ENCODE data around the gene EBNA1BP2. TPM values are rescaled to one million over a fixed set of nuclear protein-coding genes. Genes with fewer than 3 reads are reported as not detected.
"Not testable (repeated sequence)": the region's sequence is repeated elsewhere in the genome, so short reads cannot be mapped to it uniquely, and the experiment has no call there.

EBNA1BP2 gene
- 134 and 135 TPM in 2 replicates for total RNA-seq

GRCh38 chr1:43171876-43172526 is at the start of gene EBNA1BP2, which contains the start of gene CFAP57:
Gene EBNA1BP2 (minus strand): TSS chr1:43172290. CDS start chr1:43172118, 172 bp downstream.
Gene CFAP57 (plus strand): TSS chr1:43172330. CDS start chr1:43172754, 424 bp downstream.
- peak within 1 kb of the TSS; percentile 97 for H3K27ac Mint-ChIP-seq
- intact Hi-C loops (cut with micrococcal nuclease) = loop anchor here (1.0 to 5.0 kb wide), 4 partner anchors 195 to 860 kb away; partner anchors contain the start of genes ELOVL1, MED8, SLC6A9 and SZT2
- DNase-seq = peak; percentile 98
- H3K4me3 Mint-ChIP-seq = peak within 1 kb of the TSS; percentile 97
- peaks cover 47% of the 10 kb centered on the region for H3K36me3 Mint-ChIP-seq (ENCODE audit: low read depth)
- H3K27me3 Mint-ChIP-seq = peaks cover 22% of the 10 kb centered on the region
- peaks cover 26% of the 10 kb centered on the region for H3K4me1 Mint-ChIP-seq
- no peaks in the 10 kb centered on the region for H3K9me3 Mint-ChIP-seq

- Mint-ChIP-seq H3K9me3 (no peaks in the 10 kb centered on the region), H3K36me3 (ENCODE audit: low read depth) (no peaks in the 10 kb centered on the region), H3K4me3 (no peak overlapping the region), H3K27ac (no peak overlapping the region), H3K4me1 (peaks cover 1% of the 10 kb centered on the region), H3K27me3 (peaks cover 4% of the 10 kb centered on the region)
- intact Hi-C loops (cut with micrococcal nuclease) = no loop called here
- DNase-seq = no peak
Observed at GRCh38 chr1:43221797-43222196, 49.7 kb upstream of the EBNA1BP2 start.

GRCh38 chr1:43220905-43221778 is 49.1 kb upstream of the EBNA1BP2 start:
- H3K27me3 Mint-ChIP-seq = peaks cover 5% of the 10 kb centered on the region
- DNase-seq = no peak
- H3K4me3 Mint-ChIP-seq = no peak overlapping the region
- intact Hi-C loops (cut with micrococcal nuclease) = no loop called here
- no peaks in the 10 kb centered on the region for H3K9me3 Mint-ChIP-seq
- H3K27ac Mint-ChIP-seq = no peak overlapping the region
- no peaks in the 10 kb centered on the region for H3K36me3 Mint-ChIP-seq (ENCODE audit: low read depth)
- peaks cover 1% of the 10 kb centered on the region for H3K4me1 Mint-ChIP-seq

GRCh38 chr1:43217747-43218146 is 45.7 kb upstream of the EBNA1BP2 start:
- H3K4me3 Mint-ChIP-seq = no peak overlapping the region
- H3K9me3 Mint-ChIP-seq = no peaks in the 10 kb centered on the region
- H3K4me1 Mint-ChIP-seq = peaks cover 1% of the 10 kb centered on the region
- intact Hi-C loops (cut with micrococcal nuclease) = no loop called here
- peaks cover 18% of the 10 kb centered on the region for H3K27me3 Mint-ChIP-seq
- H3K27ac Mint-ChIP-seq = no peak overlapping the region
- DNase-seq = no peak
- no peaks in the 10 kb centered on the region for H3K36me3 Mint-ChIP-seq (ENCODE audit: low read depth)

GRCh38 chr1:43214501-43215444 is 42.7 kb upstream of the EBNA1BP2 start:
- Mint-ChIP-seq H3K36me3 (ENCODE audit: low read depth) (no peaks in the 10 kb centered on the region), H3K4me3 (no peak overlapping the region), H3K27ac (no peak overlapping the region), H3K9me3 (no peaks in the 10 kb centered on the region), H3K27me3 (peaks cover 23% of the 10 kb centered on the region), H3K4me1 (no peaks in the 10 kb centered on the region)
- intact Hi-C loops (cut with micrococcal nuclease) = no loop called here
- DNase-seq = no peak

GRCh38 chr1:43208277-43208676 is 36.2 kb upstream of the EBNA1BP2 start:
- intact Hi-C loops (cut with micrococcal nuclease); H3K27ac Mint-ChIP-seq; H3K27me3 Mint-ChIP-seq; H3K4me1 Mint-ChIP-seq; H3K36me3 Mint-ChIP-seq (ENCODE audit: low read depth); H3K9me3 Mint-ChIP-seq; DNase-seq; H3K4me3 Mint-ChIP-seq: not testable (repeated sequence)

- H3K27ac Mint-ChIP-seq = no peak overlapping the region
- H3K4me3 Mint-ChIP-seq = no peak overlapping the region
- H3K4me1 Mint-ChIP-seq = no peaks in the 10 kb centered on the region
- H3K9me3 Mint-ChIP-seq = peaks cover 7% of the 10 kb centered on the region
- DNase-seq = peak; percentile 33
- no peaks in the 10 kb centered on the region for H3K36me3 Mint-ChIP-seq (ENCODE audit: low read depth)
- intact Hi-C loops (cut with micrococcal nuclease) = no loop called here
- peaks cover 5% of the 10 kb centered on the region for H3K27me3 Mint-ChIP-seq
Observed at GRCh38 chr1:43207229-43207853, 35.3 kb upstream of the EBNA1BP2 start.

- Mint-ChIP-seq H3K4me3 (no peak overlapping the region), H3K9me3 (peaks cover 7% of the 10 kb centered on the region), H3K27ac (no peak overlapping the region)
Observed at GRCh38 chr1:43206600-43207228, 34.6 kb upstream of the EBNA1BP2 start.

GRCh38 chr1:43205671-43206070 is 33.6 kb upstream of the EBNA1BP2 start:
- H3K36me3 Mint-ChIP-seq (ENCODE audit: low read depth) = no peaks in the 10 kb centered on the region
- H3K4me1 Mint-ChIP-seq = no peaks in the 10 kb centered on the region
- H3K4me3 Mint-ChIP-seq = no peak overlapping the region
- intact Hi-C loops (cut with micrococcal nuclease) = no loop called here
- DNase-seq = no peak
- H3K27ac Mint-ChIP-seq = no peak overlapping the region
- H3K9me3 Mint-ChIP-seq = peaks cover 7% of the 10 kb centered on the region
- H3K27me3 Mint-ChIP-seq = peaks cover 5% of the 10 kb centered on the region

More at GRCh38 chr1:43206600-43207228, 34.6 kb upstream of the EBNA1BP2 start:
- H3K4me1 Mint-ChIP-seq = no peaks in the 10 kb centered on the region
- H3K27me3 Mint-ChIP-seq = peaks cover 5% of the 10 kb centered on the region
- no peaks in the 10 kb centered on the region for H3K36me3 Mint-ChIP-seq (ENCODE audit: low read depth)
- no peak for DNase-seq
- intact Hi-C loops (cut with micrococcal nuclease) = no loop called here

GRCh38 chr1:43204394-43204793 is 32.3 kb upstream of the EBNA1BP2 start:
- Mint-ChIP-seq H3K4me3 (no peak overlapping the region), H3K9me3 (peaks cover 7% of the 10 kb centered on the region), H3K27ac (no peak overlapping the region), H3K4me1 (no peaks in the 10 kb centered on the region), H3K36me3 (ENCODE audit: low read depth) (no peaks in the 10 kb centered on the region), H3K27me3 (no peaks in the 10 kb centered on the region)
- no peak for DNase-seq
- intact Hi-C loops (cut with micrococcal nuclease) = no loop called here

- no peaks in the 10 kb centered on the region for H3K27me3 Mint-ChIP-seq
- intact Hi-C loops (cut with micrococcal nuclease) = no loop called here
- no peak for DNase-seq
- H3K4me1 Mint-ChIP-seq = no peaks in the 10 kb centered on the region
- no peaks in the 10 kb centered on the region for H3K36me3 Mint-ChIP-seq (ENCODE audit: low read depth)
- H3K27ac Mint-ChIP-seq = no peak overlapping the region
- H3K9me3 Mint-ChIP-seq = peaks cover 7% of the 10 kb centered on the region
- no peak overlapping the region for H3K4me3 Mint-ChIP-seq
Observed at GRCh38 chr1:43203859-43204258, 31.8 kb upstream of the EBNA1BP2 start.

- DNase-seq = peak; percentile 25
- Mint-ChIP-seq H3K9me3 (peaks cover 10% of the 10 kb centered on the region), H3K27ac (no peak overlapping the region), H3K27me3 (peaks cover 11% of the 10 kb centered on the region), H3K36me3 (ENCODE audit: low read depth) (no peaks in the 10 kb centered on the region), H3K4me3 (no peak overlapping the region), H3K4me1 (no peaks in the 10 kb centered on the region)
- intact Hi-C loops (cut with micrococcal nuclease) = no loop called here
Observed at GRCh38 chr1:43199093-43199726, 27.1 kb upstream of the EBNA1BP2 start.

All from activated CD4-positive, alpha-beta T cell treated with anti-CD3 and anti-CD28 coated beads, Interleukin-2, amount 10 ng/mL, durations not matched to agents 24 days and 14 days (primary cell).